SU-DHL-6 (cell line): ENCODE results near the gene RASA3.

ENCODE experiments used
- H2AFZ ChIP-seq: fragments of 200-600 bp; sonication (generic); 2 replicates; pipeline ENCODE4 v1.6.1; 2014; ENCODE audit warnings: low read depth, mild to moderate bottlenecking, moderate library complexity, mixed read lengths, antibody characterized with exemption, low read length; ENCODE audit not compliant: severe bottlenecking
- H3F3A ChIP-seq: fragments of 200-600 bp; shearing (Covaris generic); 2 replicates; pipeline ENCODE4 v1.6.0; 2016; ENCODE audit warnings: antibody characterized with exemption, mild to moderate bottlenecking; ENCODE audit not compliant: insufficient read depth
- H3K27ac ChIP-seq: fragments of 200-600 bp; sonication (generic); 2 replicates; pipeline ENCODE4 v1.5.1; 2016; ENCODE audit warnings: low read depth, mild to moderate bottlenecking, low read length, moderate library complexity, mixed read lengths
- H3K27me3 ChIP-seq: fragments of 200-600 bp; sonication (generic), shearing (Covaris generic); 2 replicates; pipeline ENCODE4 v1.6.0; 2014; ENCODE audit warnings: mild to moderate bottlenecking, low read length
- H3K36me3 ChIP-seq: fragments of 200-600 bp; sonication (generic); 2 replicates; pipeline ENCODE4 v1.6.1; 2014; ENCODE audit warnings: mild to moderate bottlenecking, low read length, mixed read lengths
- H3K4me2 ChIP-seq: fragments of 300-600, 200-600 bp; shearing (Covaris generic), sonication (generic); 2 replicates; pipeline ENCODE4 v1.6.0; 2014; ENCODE audit warnings: low read length, low read depth, mild to moderate bottlenecking; ENCODE audit not compliant: poor library complexity, severe bottlenecking
- H3K4me3 ChIP-seq: fragments of 200-600 bp; sonication (generic); 2 replicates; pipeline ENCODE4 v1.5.1; 2014; ENCODE audit warnings: antibody characterized with exemption, low read length, mild to moderate bottlenecking, mixed read lengths; ENCODE audit not compliant: insufficient read depth, poor library complexity, severe bottlenecking
- H3K79me2 ChIP-seq: fragments of 200-600 bp; sonication (generic); 2 replicates; pipeline ENCODE4 v1.6.1; 2014; ENCODE audit warnings: mild to moderate bottlenecking, low read length, moderate library complexity; ENCODE audit not compliant: insufficient read depth
- H3K9ac ChIP-seq: fragments of 200-600 bp; sonication (generic); 2 replicates; pipeline ENCODE4 v1.7.0; 2014; ENCODE audit warnings: mild to moderate bottlenecking, low read length
- H3K9me2 ChIP-seq: fragments of 200-600 bp; sonication (generic); replicated peaks from 2 replicates; pipeline ENCODE4 v1.6.1; 2014; ENCODE audit warnings: low read length; ENCODE audit not compliant: insufficient read depth
- H3K9me3 ChIP-seq: fragments of 200-600 bp; sonication (generic); 2 replicates; pipeline ENCODE4 v1.6.1; 2014; ENCODE audit warnings: low read length, mixed read lengths; ENCODE audit not compliant: insufficient read depth
- H4K20me1 ChIP-seq: fragments of 200-600 bp; sonication (generic); 2 replicates; pipeline ENCODE4 v1.6.1; 2014; ENCODE audit warnings: low read depth, mild to moderate bottlenecking, antibody characterized with exemption, low read length, moderate library complexity, mixed read lengths
- CTCF ChIP-seq: fragments of 200-600 bp; sonication (generic); IDR thresholded peaks from one replicate; pipeline ENCODE4 v1.5.1; 2017; ENCODE audit warnings: antibody characterized with exemption, mild to moderate bottlenecking, low read length, moderate library complexity; ENCODE audit not compliant: insufficient read depth, poor library complexity, severe bottlenecking
- EZH2phosphoT487 ChIP-seq: fragments of 200-600 bp; sonication (generic), shearing (Covaris generic); conservative IDR thresholded peaks from 2 replicates; pipeline ENCODE4 v1.6.1; 2018; ENCODE audit warnings: mild to moderate bottlenecking, antibody characterized with exemption, low read length, moderate library complexity, mixed read lengths

RASA3 gene

GRCh38 chr13:114055766-114056165, 76.7 kb downstream of the RASA3 start:
- Histone ChIP-seq H3F3A (no peaks in the 10 kb centered on the region), H3K27ac (no peak overlapping the region), H3K36me3 (no peaks in the 10 kb centered on the region), H3K79me2 (no peaks in the 10 kb centered on the region), H4K20me1 (no peaks in the 10 kb centered on the region), H3K9ac (no peak overlapping the region), H3K4me2 (no peak overlapping the region), H3K9me2 (no peaks in the 10 kb centered on the region), H3K9me3 (no peaks in the 10 kb centered on the region), H3K4me3 (no peak overlapping the region), H2AFZ (no peak overlapping the region), H3K27me3 (no peaks in the 10 kb centered on the region)
- no peak for TF ChIP-seq EZH2phosphoT487
- no peak for TF ChIP-seq CTCF

GRCh38 chr13:114054830-114055439, 77.5 kb downstream of the RASA3 start:
- TF ChIP-seq EZH2phosphoT487 = no peak
- TF ChIP-seq CTCF = no peak
- H3K9me3 ChIP-seq = no peaks in the 10 kb centered on the region
- no peaks in the 10 kb centered on the region for H4K20me1 ChIP-seq
- no peaks in the 10 kb centered on the region for H3K79me2 ChIP-seq
- H3K27me3 ChIP-seq = no peaks in the 10 kb centered on the region
- no peaks in the 10 kb centered on the region for H3F3A ChIP-seq
- no peak overlapping the region for H3K9ac ChIP-seq
- no peaks in the 10 kb centered on the region for H3K9me2 ChIP-seq
- no peak overlapping the region for H3K4me2 ChIP-seq
- H2AFZ ChIP-seq = no peak overlapping the region
- no peaks in the 10 kb centered on the region for H3K36me3 ChIP-seq
- H3K27ac ChIP-seq = no peak overlapping the region
- H3K4me3 ChIP-seq = no peak overlapping the region

GRCh38 chr13:114054264-114054663, 78.2 kb downstream of the RASA3 start:
- Histone ChIP-seq H3K9me2 (no peaks in the 10 kb centered on the region), H3K27ac (no peak overlapping the region), H3K4me3 (no peak overlapping the region), H4K20me1 (no peaks in the 10 kb centered on the region), H3K9ac (no peak overlapping the region), H3F3A (no peaks in the 10 kb centered on the region), H3K27me3 (no peaks in the 10 kb centered on the region), H3K79me2 (no peaks in the 10 kb centered on the region), H3K4me2 (no peak overlapping the region), H3K36me3 (no peaks in the 10 kb centered on the region), H3K9me3 (no peaks in the 10 kb centered on the region), H2AFZ (no peak overlapping the region)
- TF ChIP-seq CTCF = no peak
- TF ChIP-seq EZH2phosphoT487 = no peak
